Activated naive CD4-positive, alpha-beta T cell treated with anti-CD3 and anti-CD28 coated beads, Interleukin-2, amount 50 U/mL, for 24 hours (primary cell): ENCODE data around the gene THSD7A.

Experiments
- H3K27ac Mint-ChIP-seq: one replicate; pipeline ENCODE4 v1.8.0; 2021; ENCODE audit warnings: mild to moderate bottlenecking, mixed read lengths
- H3K27me3 Mint-ChIP-seq: one replicate; pipeline ENCODE4 v1.8.0; 2021; ENCODE audit warnings: mixed read lengths
- H3K36me3 Mint-ChIP-seq: one replicate; pipeline ENCODE4 v1.8.0; 2021; ENCODE audit warnings: mixed read lengths
- H3K4me1 Mint-ChIP-seq: one replicate; pipeline ENCODE4 v1.8.0; 2021; ENCODE audit warnings: mixed read lengths
- H3K4me3 Mint-ChIP-seq: one replicate; pipeline ENCODE4 v1.8.0; 2021; ENCODE audit warnings: mild to moderate bottlenecking, mixed read lengths
- H3K9me3 Mint-ChIP-seq: one replicate; pipeline ENCODE4 v1.8.0; 2021; ENCODE audit warnings: mixed read lengths

THSD7A gene

DNA sequence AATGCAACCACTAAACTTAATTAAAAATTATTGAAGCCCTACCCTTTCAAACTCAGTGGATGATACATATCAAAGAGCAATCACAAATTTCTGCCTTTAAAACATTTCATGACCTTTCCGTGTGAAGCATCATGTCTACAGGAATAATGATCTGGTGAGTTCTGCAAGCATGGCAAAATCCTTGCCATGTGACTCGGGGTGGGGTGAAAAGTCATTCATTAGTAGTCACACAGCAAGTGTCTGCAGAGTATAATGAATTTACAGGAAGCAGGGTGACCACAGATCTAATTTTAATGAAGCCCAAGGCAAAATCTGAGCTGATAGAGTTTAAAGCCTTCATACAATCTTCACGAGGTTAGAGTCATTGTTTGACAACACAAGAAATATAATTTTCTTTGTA lies 351.9 kb downstream of the THSD7A start:
- H3K9me3 Mint-ChIP-seq = no peaks in the 10 kb centered on the region
- H3K27me3 Mint-ChIP-seq = no peaks in the 10 kb centered on the region

DNA sequence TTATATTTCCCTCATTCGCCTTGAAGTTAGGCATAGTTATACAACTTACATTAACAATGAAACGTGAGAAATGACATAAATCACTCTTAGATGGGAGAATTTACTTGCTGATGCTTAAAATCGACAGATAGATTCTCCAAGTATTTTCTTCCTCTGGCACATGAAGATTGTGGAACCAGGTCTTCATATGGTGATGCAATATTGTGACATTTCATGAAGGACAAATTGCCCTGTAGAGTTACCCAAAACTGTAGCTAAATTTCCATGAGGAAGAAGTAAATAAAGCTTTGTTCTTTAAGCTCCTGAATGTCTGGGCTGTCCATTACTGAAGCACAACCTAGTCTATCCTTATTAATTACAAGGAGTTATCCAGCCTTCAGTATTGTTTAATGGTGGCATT lies 353.1 kb downstream of the THSD7A start:
- Mint-ChIP-seq H3K9me3 (no peaks in the 10 kb centered on the region), H3K27ac (no peak overlapping the region), H3K27me3 (no peaks in the 10 kb centered on the region), H3K36me3 (no peaks in the 10 kb centered on the region), H3K4me3 (no peak overlapping the region), H3K4me1 (no peaks in the 10 kb centered on the region)

More for the DNA sequence above, 351.9 kb downstream of the THSD7A start:
- Mint-ChIP-seq H3K36me3 (no peaks in the 10 kb centered on the region), H3K4me1 (no peaks in the 10 kb centered on the region), H3K27ac (no peak overlapping the region), H3K4me3 (no peak overlapping the region)

DNA sequence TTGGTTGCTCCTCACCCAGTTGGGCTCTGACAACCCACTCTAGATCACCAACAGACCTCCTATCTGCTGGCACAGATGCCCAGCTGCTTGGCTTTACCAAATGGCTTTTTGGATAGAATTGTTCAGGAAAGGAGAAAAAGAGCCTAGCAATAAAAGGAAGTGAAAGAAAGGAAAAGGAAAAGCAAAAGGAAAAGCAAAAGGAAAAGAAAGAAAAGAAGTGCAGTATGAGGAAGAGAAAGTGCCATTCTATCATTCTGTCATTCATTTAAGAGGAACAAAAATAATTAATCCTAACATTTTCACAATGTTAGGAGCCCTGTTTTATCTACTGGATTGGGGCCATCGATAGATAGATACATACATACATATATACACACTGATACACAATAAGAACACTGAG lies 353.6 kb downstream of the THSD7A start:
- H3K9me3 Mint-ChIP-seq = no peaks in the 10 kb centered on the region
- no peaks in the 10 kb centered on the region for H3K4me1 Mint-ChIP-seq
- no peaks in the 10 kb centered on the region for H3K27me3 Mint-ChIP-seq
- no peak overlapping the region for H3K4me3 Mint-ChIP-seq
- no peaks in the 10 kb centered on the region for H3K36me3 Mint-ChIP-seq
- no peak overlapping the region for H3K27ac Mint-ChIP-seq

DNA sequence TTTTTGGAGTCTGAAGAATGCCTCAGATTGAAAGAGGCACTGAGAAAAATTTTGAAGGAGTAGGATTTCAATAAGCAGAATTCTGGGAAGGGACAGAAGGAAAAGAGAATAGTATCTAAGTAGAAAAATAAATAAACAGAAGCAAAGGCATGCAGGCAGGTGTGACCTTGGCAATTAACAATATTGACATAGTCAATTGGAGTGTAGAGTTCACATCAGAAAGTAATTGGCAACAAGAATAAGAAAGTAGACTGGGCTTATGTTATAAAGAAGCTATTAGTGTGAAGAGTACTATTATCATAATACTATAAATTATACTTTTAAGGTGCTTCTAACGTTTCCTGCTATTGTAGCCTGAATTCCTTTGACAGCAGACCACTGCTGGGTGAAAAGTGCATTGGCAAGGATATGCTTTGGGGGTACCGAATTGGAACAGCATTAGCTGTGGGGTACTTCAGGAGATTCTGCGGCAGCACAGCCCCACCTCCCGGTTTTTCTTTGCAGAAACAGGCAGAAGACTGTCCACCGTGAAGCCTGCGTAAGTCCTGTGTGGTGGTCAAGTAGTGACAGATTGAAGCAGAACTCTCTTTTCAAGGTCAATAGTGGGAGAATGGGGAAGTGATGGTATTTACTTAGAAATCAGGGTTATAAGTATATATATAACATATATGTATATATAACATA lies 357.0 kb downstream of the THSD7A start:
- Mint-ChIP-seq H3K27me3 (no peaks in the 10 kb centered on the region), H3K27ac (no peak overlapping the region), H3K4me3 (no peak overlapping the region), H3K9me3 (no peaks in the 10 kb centered on the region), H3K36me3 (no peaks in the 10 kb centered on the region), H3K4me1 (no peaks in the 10 kb centered on the region)

DNA sequence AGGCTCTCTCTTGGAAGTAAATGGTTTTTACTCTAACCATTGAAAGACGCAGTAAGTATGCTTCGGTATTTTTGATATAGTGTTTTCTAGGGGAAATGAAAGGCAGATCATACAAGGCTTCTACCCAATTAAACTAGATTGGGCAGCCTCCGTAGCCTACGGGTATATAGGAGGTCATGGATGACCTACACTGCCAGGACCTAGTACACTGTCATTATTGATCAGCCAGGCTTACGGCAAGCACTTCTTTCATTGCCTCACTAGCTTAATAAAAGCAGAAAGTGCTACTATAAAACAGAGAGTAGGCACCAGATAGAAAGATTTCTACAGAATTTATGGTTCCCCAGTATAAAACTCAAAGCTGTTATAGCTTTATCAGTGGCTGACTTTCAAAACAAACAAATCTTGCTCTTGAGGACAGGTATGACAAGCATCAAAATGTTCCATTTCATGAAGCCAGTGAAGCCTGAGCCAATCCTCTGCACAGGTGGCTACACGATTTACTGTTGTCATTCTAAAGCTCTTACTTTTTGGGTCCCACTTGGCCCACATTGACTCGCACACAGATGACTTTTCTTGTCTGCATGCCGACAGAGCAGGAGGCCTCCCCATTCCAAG lies 358.1 kb downstream of the THSD7A start:
- H3K4me3 Mint-ChIP-seq = no peak overlapping the region
- no peaks in the 10 kb centered on the region for H3K36me3 Mint-ChIP-seq
- no peaks in the 10 kb centered on the region for H3K27me3 Mint-ChIP-seq
- no peaks in the 10 kb centered on the region for H3K4me1 Mint-ChIP-seq
- H3K9me3 Mint-ChIP-seq = no peaks in the 10 kb centered on the region
- no peak overlapping the region for H3K27ac Mint-ChIP-seq

DNA sequence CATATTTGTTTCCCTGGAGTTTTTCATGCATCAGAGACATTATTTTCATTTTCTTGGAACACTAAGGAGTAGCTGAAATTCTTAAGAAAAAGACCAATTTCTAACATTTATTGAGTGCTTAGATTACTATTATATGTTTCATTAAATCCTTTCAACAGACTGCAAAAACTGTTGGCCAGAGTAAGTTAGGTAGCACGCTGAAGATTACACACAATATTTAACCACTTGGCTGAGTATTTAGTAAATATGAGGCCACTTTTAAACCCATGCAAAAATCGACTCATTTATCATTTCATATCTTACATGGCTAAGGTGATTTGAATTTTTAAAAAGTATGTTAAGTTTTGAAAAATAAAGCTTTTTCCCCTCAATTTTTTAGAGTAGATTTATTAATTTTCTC lies 358.8 kb downstream of the THSD7A start:
- H3K27ac Mint-ChIP-seq = no peak overlapping the region
- no peaks in the 10 kb centered on the region for H3K36me3 Mint-ChIP-seq
- no peak overlapping the region for H3K4me3 Mint-ChIP-seq
- no peaks in the 10 kb centered on the region for H3K9me3 Mint-ChIP-seq
- no peaks in the 10 kb centered on the region for H3K4me1 Mint-ChIP-seq
- no peaks in the 10 kb centered on the region for H3K27me3 Mint-ChIP-seq

DNA sequence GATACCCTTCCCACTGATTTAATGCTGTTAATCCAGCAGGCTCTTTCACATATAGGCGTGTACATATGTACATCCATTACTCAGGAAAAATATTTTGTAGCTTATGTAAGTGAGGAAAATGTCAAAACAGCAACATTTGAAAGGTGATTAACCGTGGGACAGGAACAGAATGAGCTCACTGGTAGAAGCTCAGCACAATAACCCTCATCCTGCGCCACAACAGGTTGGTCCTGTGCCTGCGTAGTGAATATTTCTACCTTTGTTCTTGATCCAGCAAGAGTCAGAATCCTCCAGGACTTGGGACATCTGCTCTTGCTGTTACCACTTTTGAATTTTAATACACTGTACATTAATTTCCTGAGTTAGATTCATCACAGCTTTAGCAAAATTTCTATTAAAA lies 359.4 kb downstream of the THSD7A start:
- Mint-ChIP-seq H3K27ac (no peak overlapping the region), H3K27me3 (no peaks in the 10 kb centered on the region), H3K9me3 (no peaks in the 10 kb centered on the region), H3K4me3 (no peak overlapping the region), H3K36me3 (no peaks in the 10 kb centered on the region), H3K4me1 (no peaks in the 10 kb centered on the region)

DNA sequence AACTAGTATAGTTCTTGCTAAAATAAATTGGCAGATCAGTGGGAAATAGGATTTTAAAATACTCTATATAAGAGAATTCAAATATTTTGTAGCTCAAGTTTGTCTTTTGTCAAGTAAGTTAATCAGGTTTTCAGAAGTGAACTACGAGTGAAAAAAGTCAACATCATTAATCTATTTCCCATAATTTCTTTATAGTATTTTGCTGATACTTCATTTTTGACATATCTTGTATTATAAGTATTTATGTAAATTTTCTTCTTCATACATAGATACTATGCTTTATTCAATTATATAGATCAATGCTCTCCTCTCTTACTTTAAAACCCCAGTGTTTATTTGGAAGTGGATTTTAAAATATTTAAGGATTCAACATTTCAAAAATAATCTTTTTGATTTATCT lies 360.7 kb downstream of the THSD7A start:
- Mint-ChIP-seq H3K9me3 (no peaks in the 10 kb centered on the region), H3K4me1 (no peaks in the 10 kb centered on the region), H3K27me3 (no peaks in the 10 kb centered on the region), H3K4me3 (no peak overlapping the region), H3K27ac (no peak overlapping the region), H3K36me3 (no peaks in the 10 kb centered on the region)

DNA sequence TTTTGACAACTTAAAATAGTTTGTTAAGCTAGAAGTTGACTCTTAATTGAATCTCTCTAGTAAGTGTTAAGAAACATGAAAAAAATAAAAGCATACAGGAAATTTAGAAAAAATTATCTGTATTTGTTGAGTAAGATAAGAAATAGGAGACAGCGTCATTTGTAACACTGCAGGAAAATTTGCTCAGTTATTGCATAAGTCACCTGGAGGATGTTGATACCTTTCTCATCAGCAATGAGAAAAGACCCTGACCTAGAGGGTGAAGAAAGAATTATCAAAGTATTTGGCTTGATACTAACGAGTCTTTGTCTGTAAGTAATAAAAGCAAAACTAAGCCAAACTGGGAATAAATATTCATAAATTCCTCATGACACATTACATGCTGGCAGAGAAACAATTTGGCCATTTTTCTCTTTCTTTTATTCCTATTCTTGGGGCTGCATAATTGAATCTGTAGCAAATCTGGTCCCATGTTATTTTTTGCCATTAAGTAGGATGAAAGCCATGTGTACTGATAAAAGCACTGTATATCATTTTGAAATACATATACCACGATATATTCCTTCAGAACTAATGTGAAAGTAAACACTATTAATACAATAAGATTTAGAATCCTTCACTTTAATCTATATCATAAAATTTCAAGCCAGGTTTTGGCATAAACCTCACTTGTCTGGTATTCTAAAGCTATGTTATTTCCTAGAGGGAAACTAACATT lies 362.8 kb downstream of the THSD7A start:
- Mint-ChIP-seq H3K4me3 (no peak overlapping the region), H3K27me3 (no peaks in the 10 kb centered on the region), H3K9me3 (no peaks in the 10 kb centered on the region), H3K27ac (no peak overlapping the region), H3K4me1 (no peaks in the 10 kb centered on the region), H3K36me3 (no peaks in the 10 kb centered on the region)

DNA sequence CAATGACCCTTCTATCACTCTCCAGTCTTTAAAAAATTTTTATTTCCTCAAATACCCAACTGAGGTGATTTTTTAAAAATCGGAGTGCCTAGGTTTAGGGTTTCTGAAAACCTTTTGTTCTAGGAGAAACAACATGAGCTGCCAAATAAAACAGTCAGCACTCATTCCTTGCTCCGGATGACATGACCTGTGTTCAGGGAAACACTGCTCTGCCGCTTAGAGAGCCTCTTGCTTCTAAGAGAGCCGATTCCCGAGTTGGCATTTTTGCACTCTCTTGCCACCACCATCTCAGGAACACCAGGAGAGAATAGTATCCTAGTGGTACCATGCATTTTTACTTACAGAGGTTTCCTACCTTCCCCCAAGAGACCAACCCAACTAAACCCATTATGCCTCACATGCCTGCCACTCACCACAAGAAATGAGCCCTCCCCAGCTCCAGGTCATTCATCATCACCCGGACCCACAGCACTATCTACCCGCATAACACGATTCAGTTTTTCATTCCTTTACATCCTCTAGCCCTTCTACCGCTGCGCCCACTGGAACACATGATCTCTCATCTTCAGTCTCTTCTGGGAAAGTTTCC lies 365.4 kb downstream of the THSD7A start:
- H3K4me3 Mint-ChIP-seq = no peak overlapping the region

DNA sequence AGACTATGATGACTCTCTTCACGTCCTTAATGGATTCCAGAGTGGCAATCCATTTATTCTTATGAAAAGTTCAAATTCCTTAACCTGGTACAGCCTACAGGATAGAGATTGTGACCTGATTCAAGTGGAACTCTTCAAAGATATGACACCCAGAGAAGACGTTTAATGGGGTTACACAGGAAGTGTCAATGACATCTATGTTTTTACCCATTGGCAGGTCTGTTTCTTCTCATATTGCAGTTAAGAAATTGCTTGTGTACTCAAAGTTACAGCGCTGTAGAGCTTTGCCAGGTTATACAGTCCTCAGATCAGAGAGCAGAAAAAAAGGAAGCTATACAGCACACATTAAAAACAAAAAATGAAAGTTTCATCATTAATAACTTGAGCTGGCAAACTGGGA lies 367.4 kb downstream of the THSD7A start:
- Mint-ChIP-seq H3K27me3 (no peaks in the 10 kb centered on the region), H3K4me1 (no peaks in the 10 kb centered on the region), H3K4me3 (no peak overlapping the region), H3K27ac (no peak overlapping the region), H3K36me3 (no peaks in the 10 kb centered on the region), H3K9me3 (no peaks in the 10 kb centered on the region)

More for the DNA sequence above, 365.4 kb downstream of the THSD7A start:
- Mint-ChIP-seq H3K27ac (no peak overlapping the region), H3K27me3 (no peaks in the 10 kb centered on the region), H3K36me3 (no peaks in the 10 kb centered on the region), H3K9me3 (no peaks in the 10 kb centered on the region), H3K4me1 (no peaks in the 10 kb centered on the region)

DNA sequence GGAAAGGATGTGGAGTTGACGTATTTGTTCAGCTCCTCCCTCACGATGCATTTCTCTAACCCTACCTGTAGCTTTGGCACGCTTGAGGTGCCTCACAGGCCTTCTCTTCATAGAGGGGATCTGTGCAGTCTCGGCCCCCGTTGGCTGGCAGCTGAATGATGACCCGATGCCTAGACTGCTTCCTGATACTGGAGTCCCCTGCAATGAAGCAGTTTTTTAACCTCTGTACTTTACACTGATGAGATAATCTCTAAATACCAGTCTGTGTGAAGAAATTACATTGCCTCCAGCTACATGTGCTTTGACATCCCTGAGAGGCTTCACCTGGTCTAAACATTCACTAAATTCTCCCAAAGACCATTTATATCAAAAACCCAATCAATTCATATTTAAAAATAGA lies 370.1 kb downstream of the THSD7A start:
- Mint-ChIP-seq H3K4me1 (no peaks in the 10 kb centered on the region), H3K9me3 (no peaks in the 10 kb centered on the region), H3K36me3 (no peaks in the 10 kb centered on the region), H3K27ac (no peak overlapping the region), H3K27me3 (no peaks in the 10 kb centered on the region), H3K4me3 (no peak overlapping the region)

DNA sequence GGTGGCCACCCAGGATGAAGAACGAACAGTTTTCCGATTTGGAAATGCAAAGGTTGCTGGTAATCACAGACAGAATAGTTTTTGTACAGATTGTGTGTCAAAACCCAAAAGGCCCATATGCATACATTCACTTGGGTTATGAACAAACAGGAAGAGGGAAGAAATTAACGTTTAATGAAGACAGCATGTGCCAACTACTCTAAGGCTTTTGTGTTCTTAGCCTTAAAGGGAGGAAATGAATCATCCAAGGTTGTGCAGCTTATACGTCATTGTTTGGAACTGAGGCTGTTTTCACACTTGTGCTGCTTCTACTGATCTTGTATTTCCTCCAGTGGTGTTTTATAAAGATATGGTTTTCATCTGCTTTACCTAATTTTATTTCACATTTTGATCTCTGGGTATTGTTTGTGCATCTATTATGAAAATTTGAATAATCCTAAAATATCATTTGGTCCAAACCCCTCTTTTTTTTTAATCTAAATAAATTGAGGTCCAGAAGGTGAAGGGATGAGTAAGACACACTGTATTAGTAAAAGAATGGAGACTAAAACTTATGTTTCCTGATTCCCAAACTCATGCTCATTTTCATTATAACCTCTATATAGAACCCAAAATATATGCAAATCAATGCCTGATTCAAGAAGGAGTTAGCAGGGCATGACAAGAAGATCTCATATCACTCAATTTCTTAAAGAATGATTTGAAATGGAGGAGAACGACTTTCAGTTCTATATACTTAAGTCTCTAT lies 373.1 kb downstream of the THSD7A start:
- Mint-ChIP-seq H3K9me3 (no peaks in the 10 kb centered on the region), H3K27ac (no peak overlapping the region), H3K36me3 (no peaks in the 10 kb centered on the region), H3K4me3 (no peak overlapping the region), H3K27me3 (no peaks in the 10 kb centered on the region), H3K4me1 (no peaks in the 10 kb centered on the region)

DNA sequence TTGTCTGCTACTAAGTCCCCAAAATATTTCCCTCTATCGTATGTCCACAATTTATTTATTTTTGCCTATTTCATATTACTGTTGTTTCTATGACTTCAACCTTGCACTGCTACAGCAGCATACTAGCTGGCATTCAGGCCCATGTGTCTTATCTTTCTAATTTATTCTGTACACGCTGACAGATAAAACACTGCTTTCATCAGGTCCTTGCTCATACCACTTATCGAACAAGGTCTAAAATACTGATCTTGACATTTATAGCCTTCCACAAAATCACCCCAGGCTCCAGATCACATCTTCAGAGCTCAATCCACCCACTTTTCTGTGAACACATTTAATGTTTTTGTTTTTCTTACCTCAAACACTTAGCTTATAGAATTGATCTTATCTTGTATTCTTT lies 374.6 kb downstream of the THSD7A start:
- Mint-ChIP-seq H3K9me3 (no peaks in the 10 kb centered on the region), H3K36me3 (no peaks in the 10 kb centered on the region), H3K4me1 (no peaks in the 10 kb centered on the region), H3K27me3 (no peaks in the 10 kb centered on the region), H3K27ac (no peak overlapping the region), H3K4me3 (no peak overlapping the region)

DNA sequence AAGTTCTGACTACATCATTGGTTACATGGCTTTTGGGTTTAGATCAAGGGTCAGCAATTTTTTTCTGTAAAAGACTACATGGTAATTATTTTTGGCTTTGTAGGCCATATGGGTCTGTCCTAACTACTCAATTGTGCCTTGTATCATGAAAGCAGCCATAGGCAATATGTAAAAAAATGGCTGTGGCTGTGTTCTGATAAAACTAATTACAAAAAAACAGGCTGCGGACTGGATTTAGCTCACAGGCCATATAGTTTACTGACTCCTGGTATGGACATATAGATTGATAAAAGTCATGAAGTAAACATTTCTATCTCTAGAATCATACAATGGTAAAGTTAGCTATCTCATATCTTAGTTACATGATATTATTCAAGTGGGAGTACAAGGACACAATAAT lies 375.4 kb downstream of the THSD7A start:
- Mint-ChIP-seq H3K4me1 (no peaks in the 10 kb centered on the region), H3K27ac (no peak overlapping the region), H3K36me3 (no peaks in the 10 kb centered on the region), H3K9me3 (no peaks in the 10 kb centered on the region), H3K27me3 (no peaks in the 10 kb centered on the region), H3K4me3 (no peak overlapping the region)
